Breast epithelium (tissue), 3 donors: ENCODE measurements around the gene CUBN.

Source experiments
- CTCF ChIP-seq, 3 donors: fragments of 450-650 bp; IDR thresholded peaks; one replicate each; pipeline ENCODE4 v1.5.1; 2016 to 2017; ENCODE audit warnings: antibody characterized with exemption in 3 of 3, mild to moderate bottlenecking in 3 of 3, moderate library complexity in 3 of 3
- POLR2A ChIP-seq: fragments of 450-650 bp; IDR thresholded peaks from one replicate; pipeline ENCODE4 v1.6.1; 2016; ENCODE audit warnings: antibody characterized with exemption, mild to moderate bottlenecking, moderate library complexity

DNA sequence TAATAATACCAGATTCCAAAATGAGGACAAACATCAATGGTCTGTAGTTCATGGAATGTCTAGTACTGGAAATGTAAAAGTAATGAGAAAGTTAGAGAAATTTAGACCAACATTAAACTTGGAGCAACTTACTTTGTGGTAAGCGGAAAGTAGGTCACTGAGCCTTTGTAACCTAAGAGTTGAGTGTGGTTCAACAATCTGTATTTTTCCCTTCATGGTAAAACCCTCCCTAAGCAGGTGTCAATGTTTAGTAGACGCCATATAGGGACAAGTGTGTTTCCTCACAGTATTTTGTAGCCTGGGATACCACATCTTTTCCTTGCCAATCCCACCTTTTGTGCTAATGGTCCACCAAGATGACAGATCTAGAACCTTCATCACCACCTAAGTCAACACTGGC, 245.1 kb downstream of the CUBN start:
- TF ChIP-seq CTCF (IDR thresholded peaks at IDR 0.05) (no peak), POLR2A (no peak)
